ENCODE data around the gene ATP5F1C.
"Not testable (repeated sequence)": the region's sequence is repeated elsewhere in the genome, so short reads cannot be mapped to it uniquely, and the experiment has no call there.

ATP5F1C gene

DNA sequence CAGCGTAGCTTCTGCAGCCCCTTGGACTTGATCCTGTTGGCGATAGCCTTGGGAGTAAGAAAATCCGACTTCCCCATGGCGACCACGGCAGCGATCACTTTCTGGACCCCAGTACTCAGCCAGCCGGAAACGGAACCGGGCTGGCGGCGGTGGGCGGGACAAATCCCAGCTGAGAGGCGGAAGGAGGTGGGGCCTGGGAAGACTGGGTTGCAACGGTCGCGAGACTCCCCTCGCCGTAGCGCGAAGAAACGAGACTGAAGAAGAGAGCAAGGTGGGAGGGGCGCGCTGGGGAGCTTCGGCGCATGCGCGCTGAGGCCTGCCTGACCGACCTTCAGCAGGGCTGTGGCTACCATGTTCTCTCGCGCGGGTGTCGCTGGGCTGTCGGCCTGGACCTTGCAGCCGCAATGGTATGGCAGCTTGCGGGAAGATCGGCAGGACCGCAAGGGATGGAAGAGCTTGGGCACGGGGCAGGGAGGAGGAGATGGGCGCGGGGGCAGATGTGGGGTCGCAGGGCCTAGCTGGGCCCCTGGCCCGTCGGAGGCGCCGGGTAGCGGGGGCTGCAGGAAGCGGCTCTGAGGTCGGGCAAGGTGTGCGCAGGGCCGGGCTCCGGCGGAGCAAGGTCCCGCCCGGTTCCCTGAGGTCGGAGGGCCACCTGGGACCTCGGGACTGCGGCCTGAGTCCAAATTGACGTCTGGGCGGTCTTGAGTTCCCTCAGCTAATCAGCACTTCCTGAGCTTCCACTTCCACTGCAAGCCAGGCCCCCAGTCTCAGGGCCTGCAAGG lies at the start of gene ATP5F1C, which contains the start of gene KIN:
Gene ATP5F1C, plus strand, starts transcription at position 321 of the 782 bp plus-strand sequence. Its CDS starts 31 bp downstream, at position 352.
Gene KIN, minus strand, starts transcription at position 137 of the 782 bp plus-strand sequence. Its CDS starts 60 bp downstream, at position 77.
- peak; percentile 76 for DNase-seq

- DNase-seq: no peak
These were observed 49.2 kb upstream of the ATP5F1C start for GRCh38 chr10:7738536-7739407.

- no peak for DNase-seq
These were observed 43.7 kb upstream of the ATP5F1C start for GRCh38 chr10:7744307-7744706.

- not testable (repeated sequence) for DNase-seq
These were observed 39.3 kb upstream of the ATP5F1C start for GRCh38 chr10:7748637-7749036.

- DNase-seq: no peak
These were observed 37.8 kb upstream of the ATP5F1C start for GRCh38 chr10:7750222-7750621.

GRCh38 chr10:7752251-7752650 lies 35.7 kb upstream of the ATP5F1C start:
- no peak for DNase-seq

GRCh38 chr10:7755103-7755502 lies 32.9 kb upstream of the ATP5F1C start:
- DNase-seq: no peak

GRCh38 chr10:7756360-7756992 lies 31.5 kb upstream of the ATP5F1C start:
- no peak for DNase-seq

- DNase-seq: no peak
These were observed 24.0 kb upstream of the ATP5F1C start for GRCh38 chr10:7763929-7764328.

DNA sequence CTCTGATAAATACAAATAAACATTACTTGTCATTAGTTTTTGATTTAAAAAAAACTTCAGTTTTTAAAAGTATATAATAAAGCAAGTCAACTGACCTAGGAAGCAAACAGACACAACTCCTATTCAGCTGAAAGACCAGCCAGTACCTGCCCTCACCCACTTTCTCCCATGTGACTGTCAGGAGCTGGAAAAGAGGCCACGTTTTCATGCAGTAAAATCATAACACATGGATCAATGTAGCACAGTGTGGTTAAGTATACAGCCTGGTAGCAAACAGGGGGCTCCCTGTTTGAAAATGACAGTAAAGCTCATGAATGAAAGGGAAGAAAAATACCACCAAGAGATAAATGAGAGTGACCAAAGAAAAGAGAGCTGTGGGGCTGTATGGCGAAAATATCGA lies 21.7 kb upstream of the ATP5F1C start:
- no peak for DNase-seq

DNA sequence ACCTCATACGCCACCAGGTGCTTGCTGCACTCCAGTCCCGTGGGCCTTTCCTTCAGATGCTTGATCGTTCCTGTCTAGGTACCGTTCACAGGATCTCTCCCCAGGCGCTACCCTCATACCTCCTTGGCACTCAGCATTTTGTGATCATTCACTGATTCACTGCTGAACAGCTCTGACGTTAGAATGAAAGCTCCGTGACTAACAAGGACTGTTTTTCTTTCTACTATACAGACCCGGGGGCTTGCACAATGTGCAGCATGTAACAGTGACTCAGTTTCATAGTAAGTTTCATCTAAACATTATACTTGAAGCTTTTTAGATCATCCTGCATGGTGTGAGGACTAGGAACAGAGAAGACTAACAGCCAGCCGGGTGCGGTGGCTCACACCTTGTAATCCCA lies 20.8 kb upstream of the ATP5F1C start:
- DNase-seq: no peak

- no peak for DNase-seq
These were observed 19.6 kb upstream of the ATP5F1C start for GRCh38 chr10:7768417-7768816.

DNA sequence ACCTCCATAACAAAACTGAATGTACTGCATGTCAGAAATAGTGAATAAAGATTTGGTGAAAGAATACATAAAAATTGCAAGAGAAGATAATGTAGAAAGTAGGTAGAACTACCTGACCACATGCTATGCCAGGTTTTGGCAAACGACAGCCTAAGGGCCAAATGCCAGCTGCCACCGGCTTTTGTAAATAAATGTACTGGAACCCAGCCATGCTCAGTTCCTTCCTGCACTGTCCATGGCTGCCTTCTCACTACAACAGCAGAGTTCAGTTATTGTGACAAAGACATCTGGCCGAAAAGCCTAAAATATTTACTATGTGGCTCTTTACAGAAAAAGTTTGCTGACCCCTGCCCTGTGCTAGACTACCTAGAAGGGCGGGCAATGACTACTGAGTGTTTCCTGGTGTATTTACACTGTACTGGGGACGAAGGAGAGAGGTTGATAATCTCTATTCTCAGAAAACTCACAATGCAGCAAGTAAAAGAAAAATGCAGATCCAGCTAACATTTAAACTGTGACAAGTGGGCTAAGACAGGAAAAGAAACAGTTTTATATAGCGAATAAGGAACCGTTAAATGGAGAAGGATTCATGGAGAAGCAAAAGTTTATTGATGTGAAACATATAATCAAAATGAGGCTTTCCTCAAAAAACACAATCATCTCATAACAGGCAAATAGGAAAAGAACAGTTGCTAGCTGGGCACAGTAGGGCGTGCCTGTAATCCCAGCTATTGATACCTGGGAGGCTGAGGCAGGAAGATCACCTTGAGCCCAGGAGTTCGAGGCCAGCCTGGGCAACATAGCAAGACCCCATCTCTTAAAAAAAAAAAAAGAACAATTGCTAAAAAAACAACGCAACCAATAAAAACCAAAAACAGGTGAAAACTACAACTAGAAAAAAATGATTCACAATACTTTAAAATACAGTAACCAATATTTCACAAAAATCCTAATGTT lies 13.9 kb upstream of the ATP5F1C start:
- no peak for DNase-seq

DNA sequence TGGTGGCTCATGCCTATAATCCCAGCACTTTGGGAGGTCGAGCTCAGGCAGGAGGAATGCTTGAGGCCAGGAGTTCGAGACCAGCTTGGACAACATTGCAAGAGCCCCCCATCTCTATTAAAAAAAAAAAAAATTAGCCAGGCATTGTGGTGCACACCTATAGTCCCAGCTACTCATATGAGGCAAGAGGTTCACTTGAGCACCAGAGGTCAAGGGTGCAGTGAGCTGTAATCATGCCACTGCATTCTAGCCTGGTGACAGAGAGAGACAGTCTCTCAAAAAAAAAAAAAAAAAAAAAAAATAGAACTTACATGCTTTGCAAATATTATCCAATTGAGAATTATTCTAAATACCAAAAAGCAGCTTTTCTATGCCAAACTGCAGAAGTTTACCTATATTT lies 11.2 kb upstream of the ATP5F1C start:
- DNase-seq: no peak

DNA sequence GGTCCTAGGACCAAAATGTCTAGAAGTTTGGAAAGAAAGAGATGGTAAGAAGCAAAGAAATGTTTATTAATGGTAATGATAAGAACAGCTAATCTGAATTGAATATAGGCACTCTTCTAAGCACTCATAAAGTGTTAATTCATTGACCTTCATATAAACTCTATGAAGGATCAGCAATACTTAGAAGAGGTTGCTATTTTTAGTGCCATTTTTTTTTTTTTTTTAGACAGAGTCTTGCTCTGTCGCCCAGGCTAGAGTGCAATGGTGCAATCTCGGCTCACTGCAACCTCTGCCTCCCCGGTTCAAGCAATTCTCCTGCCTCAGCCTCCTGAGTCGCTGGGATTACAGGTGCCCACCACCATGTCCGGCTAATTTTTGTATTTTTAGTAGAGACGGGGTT lies 5.8 kb upstream of the ATP5F1C start:
- DNase-seq: not testable (repeated sequence)

DNA sequence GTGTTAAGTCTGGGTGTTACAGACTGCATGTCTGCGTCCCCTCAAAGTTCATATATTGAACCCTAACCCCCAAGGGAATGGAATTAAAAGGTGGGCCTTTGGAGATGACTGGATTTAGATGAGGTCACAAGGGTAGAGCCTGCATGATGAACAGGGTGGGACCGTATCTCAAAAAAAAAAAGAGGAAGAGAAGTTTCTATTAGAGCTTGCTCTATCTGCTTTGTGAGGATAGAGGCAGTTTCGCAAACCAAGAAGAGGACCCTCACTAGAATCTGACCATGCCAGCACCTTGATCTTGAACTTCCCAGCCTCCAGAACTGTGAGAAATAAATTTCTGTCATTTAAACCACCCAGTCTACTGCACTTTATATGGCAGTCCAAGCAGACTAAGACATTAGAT lies 1.5 kb upstream of the ATP5F1C start:
- no peak for DNase-seq

DNA sequence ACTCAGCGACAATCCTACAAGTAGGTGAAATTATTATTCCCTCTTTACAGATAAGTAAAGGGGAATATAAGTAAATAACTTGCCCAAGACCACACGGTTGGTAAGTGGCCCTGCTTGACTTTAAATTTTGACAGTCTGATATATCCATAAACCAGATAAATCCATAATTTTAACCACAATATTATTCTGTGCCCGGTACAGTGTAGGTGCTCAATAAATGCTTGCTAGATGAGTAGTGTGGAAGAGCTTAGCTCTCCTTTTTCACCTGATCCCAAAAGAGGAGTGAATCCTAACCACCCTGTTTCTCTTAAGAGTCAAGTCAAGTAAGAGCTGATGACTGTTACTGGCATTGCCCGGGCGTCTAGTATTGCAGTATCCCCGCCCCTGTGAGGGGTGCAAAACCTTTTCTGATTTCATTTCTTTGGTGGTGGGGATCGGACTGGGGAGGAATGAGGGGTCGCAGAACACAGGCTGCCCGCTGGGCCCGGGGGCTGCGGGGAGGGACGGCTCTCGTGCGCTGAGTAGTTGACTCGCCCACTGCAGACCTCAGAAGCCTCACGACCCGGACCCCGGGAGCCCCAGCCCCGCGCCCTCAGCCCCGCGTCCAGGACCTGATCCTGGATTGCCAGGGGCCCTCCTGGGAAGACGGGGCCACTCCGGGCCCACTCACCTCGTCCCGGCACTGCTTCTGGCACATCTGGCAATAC lies 674 bp upstream of the ATP5F1C start:
- no peak for DNase-seq

DNA sequence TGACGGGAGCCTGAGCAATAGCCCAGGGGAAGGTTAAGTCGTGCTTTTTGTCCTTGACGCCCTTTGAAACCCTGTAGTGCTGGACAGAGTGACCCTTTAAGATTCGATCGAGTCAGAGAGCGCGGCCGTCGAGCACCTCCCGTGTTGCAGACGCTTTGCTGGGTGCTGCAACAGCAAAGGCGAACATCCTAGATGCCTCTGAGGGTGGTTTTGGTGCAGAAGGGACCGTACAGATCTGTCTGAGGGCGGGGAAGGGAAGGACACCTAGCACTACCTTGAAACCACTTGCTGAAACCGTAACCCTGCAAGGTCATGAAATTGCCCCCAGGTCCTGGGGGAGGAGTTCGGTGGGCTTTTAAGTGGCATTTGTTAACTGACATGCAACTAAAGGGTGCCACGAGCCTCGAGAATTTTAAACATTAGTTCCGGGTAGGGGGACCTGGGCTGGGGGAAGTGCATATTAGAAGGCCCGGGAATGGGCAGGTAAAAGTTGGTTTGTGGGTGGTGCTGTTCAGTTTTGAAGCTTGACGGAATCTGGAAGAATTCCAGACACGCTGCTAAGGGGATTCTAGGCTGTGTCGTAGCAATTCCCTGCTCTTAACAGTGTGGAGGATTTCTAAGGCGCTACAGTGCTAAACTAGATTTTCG lies 786 bp downstream of the ATP5F1C start:
- peak; percentile 29 for DNase-seq

- DNase-seq: no peak
These were observed 1.4 kb downstream of the ATP5F1C start for GRCh38 chr10:7789390-7789789.

- peak; percentile 2 for DNase-seq
These were observed 4.6 kb downstream of the ATP5F1C start for GRCh38 chr10:7792541-7792940.

All from DMS79 (cell line).